Measurements from ENCODE around the gene SLIT3.

DNA sequence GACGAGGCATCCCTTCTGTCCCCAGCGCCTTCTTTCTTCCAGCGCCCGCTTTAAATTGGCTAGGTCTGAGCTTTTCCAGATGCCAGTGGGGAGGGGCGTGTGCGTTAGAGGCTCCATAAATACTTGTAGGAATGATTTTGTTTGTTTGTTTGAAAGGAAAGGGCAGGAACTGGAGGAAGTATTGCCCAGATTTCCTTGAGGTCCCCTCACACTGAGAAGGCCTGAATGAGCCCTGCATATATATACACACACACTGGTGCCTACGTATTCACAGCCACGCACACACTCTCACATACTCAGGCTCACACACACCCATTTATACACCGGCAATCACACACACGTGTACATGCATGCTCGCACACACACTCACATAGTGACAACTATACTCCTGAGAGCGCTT lies 1.0 kb upstream of the SLIT3 start:
- TF ChIP-seq, protein P1, sequence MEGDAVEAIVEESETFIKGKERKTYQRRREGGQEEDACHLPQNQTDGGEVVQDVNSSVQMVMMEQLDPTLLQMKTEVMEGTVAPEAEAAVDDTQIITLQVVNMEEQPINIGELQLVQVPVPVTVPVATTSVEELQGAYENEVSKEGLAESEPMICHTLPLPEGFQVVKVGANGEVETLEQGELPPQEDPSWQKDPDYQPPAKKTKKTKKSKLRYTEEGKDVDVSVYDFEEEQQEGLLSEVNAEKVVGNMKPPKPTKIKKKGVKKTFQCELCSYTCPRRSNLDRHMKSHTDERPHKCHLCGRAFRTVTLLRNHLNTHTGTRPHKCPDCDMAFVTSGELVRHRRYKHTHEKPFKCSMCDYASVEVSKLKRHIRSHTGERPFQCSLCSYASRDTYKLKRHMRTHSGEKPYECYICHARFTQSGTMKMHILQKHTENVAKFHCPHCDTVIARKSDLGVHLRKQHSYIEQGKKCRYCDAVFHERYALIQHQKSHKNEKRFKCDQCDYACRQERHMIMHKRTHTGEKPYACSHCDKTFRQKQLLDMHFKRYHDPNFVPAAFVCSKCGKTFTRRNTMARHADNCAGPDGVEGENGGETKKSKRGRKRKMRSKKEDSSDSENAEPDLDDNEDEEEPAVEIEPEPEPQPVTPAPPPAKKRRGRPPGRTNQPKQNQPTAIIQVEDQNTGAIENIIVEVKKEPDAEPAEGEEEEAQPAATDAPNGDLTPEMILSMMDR (IDR thresholded peaks at IDR 0.05; ENCODE audit: borderline replicate concordance, extremely low read depth, low read length, poor library complexity, severe bottlenecking), result no peak
- no peak for TF ChIP-seq EZH2 (IDR thresholded peaks at IDR 0.05; ENCODE audit: borderline replicate concordance, low read depth, low read length, severe bottlenecking)

Measured in DND-41 (cell line).